ENCODE results near the gene KRT84.

DNA sequence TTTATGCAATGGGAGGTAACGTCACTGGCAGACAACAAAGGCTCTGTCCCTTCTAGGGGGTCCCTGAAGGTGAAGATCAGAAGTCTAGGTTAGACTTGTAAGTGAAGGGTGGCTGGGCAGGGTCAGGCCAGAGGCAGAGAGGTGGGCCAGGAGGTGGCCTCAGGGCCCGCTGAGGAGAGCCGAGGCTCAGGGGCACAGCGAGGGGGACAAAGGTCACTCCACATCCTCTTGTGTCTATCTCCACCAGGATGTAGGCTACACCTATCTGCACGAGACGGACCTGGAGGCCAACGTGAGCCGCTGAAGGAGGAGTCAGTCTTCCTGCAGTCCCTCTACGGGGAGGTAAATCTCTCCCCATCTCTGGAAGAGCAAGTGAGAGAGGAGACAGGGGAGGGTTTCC lies 38.4 kb downstream of the KRT84 start:
- TF ChIP-seq, protein P1, sequence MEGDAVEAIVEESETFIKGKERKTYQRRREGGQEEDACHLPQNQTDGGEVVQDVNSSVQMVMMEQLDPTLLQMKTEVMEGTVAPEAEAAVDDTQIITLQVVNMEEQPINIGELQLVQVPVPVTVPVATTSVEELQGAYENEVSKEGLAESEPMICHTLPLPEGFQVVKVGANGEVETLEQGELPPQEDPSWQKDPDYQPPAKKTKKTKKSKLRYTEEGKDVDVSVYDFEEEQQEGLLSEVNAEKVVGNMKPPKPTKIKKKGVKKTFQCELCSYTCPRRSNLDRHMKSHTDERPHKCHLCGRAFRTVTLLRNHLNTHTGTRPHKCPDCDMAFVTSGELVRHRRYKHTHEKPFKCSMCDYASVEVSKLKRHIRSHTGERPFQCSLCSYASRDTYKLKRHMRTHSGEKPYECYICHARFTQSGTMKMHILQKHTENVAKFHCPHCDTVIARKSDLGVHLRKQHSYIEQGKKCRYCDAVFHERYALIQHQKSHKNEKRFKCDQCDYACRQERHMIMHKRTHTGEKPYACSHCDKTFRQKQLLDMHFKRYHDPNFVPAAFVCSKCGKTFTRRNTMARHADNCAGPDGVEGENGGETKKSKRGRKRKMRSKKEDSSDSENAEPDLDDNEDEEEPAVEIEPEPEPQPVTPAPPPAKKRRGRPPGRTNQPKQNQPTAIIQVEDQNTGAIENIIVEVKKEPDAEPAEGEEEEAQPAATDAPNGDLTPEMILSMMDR (conservative IDR thresholded peaks at IDR 0.05; ENCODE audit: low read length) = no peak
- no peak for TF ChIP-seq EZH2phosphoT487 (IDR thresholded peaks at IDR 0.05; ENCODE audit: borderline replicate concordance, low read depth, low read length)
